GM12878 (cell line): ENCODE data around the gene TLR5. TPM values are rescaled to one million over a fixed set of nuclear protein-coding genes. Genes with fewer than 3 reads are reported as not detected.

Source experiments
- ATAC-seq: fragments of 200-7000 bp; cut with Tn5 transposase; 3 replicates; pipeline ENCODE4 v1.9.1; 2020; ENCODE audit warnings: mild to moderate bottlenecking, moderate library complexity
- BruUV-seq: library from RNA; stranded (reverse); fragments of 400-500 nt; replicated peaks from 2 replicates; lab custom pipeline; 2021; lab: Mats Ljungman, UMichigan
- CTCF ChIA-PET: fragments of 300-600 bp; sonication (Branson Sonifier 250); formaldehyde crosslinking; extraction: SDS; loops from one replicate; lab custom pipeline; 2021; ENCODE audit warnings: inconsistent platforms; lab: Yijun Ruan, JAX
- POLR2A ChIA-PET: fragments of 350-600 bp; formaldehyde crosslinking; extraction: SDS; loops from one replicate; lab custom pipeline; 2021; ENCODE audit warnings: inconsistent platforms; lab: Charles Lee
- RAD21 ChIA-PET: fragments of 300-600 bp; sonication (Branson Sonifier 250); formaldehyde crosslinking; loops from one replicate; lab custom pipeline; 2023; ENCODE audit warnings: antibody characterized with exemption; ENCODE audit not compliant: unreplicated experiment; lab: Charles Lee
- SMC1A ChIA-PET: fragments of 300-600 bp; sonication (Branson Sonifier 250); formaldehyde crosslinking; loops from one replicate; lab custom pipeline; 2023; ENCODE audit not compliant: unreplicated experiment, uncharacterized antibody; lab: Charles Lee
- DNase-seq: peaks from one replicate; pipeline ENCODE4 v3.0.0-alpha.2; 2011; ENCODE audit warnings: low read depth, low spot score
- FAIRE-seq: peaks from 3 replicates; lab custom pipeline; 2011; peaks lifted over from hg19 to GRCh38; lab: Jason Lieb, UNC
- H2AFZ ChIP-seq: 2 replicates; pipeline ENCODE4 v1.6.0; 2011; ENCODE audit warnings: low read depth, low read length, control low read depth; ENCODE audit not compliant: control insufficient read depth
- H3K27ac ChIP-seq: 2 replicates; pipeline ENCODE4 v1.5.1; 2011; ENCODE audit warnings: control low read depth; ENCODE audit not compliant: control insufficient read depth, insufficient read depth
- H3K27me3 ChIP-seq, 2 experiments: replicated peaks in 1 of 2; 2 replicates each; pipeline versions ENCODE4 v1.6.0 to v1.6.1; 2011; ENCODE audit warnings: low read length in 1 of 2; ENCODE audit not compliant: control insufficient read depth in 2 of 2, insufficient read depth in 2 of 2
- H3K36me3 ChIP-seq, 2 experiments: 2 replicates each; pipeline ENCODE4 v1.5.1; 2011; ENCODE audit warnings: low read length in 1 of 2; ENCODE audit not compliant: control insufficient read depth in 2 of 2, insufficient read depth in 2 of 2
- H3K4me1 ChIP-seq: 2 replicates; pipeline ENCODE4 v1.6.1; 2011; ENCODE audit warnings: mild to moderate bottlenecking, low read length, moderate library complexity, mixed read lengths; ENCODE audit not compliant: control insufficient read depth, insufficient read depth
- H3K4me2 ChIP-seq: 2 replicates; pipeline ENCODE4 v1.6.0; 2011; ENCODE audit warnings: control low read depth; ENCODE audit not compliant: control insufficient read depth, insufficient read depth
- H3K4me3 ChIP-seq: fragments of 200-600 bp; sonication (generic); 2 replicates; pipeline ENCODE4 v1.5.1; 2016
- H3K79me2 ChIP-seq: 2 replicates; pipeline ENCODE4 v1.6.0; 2011; ENCODE audit warnings: low read length; ENCODE audit not compliant: control insufficient read depth, insufficient read depth
- H3K9ac ChIP-seq: 2 replicates; pipeline ENCODE4 v1.8.0; 2011; ENCODE audit warnings: low read length, control low read depth, mixed read lengths; ENCODE audit not compliant: control insufficient read depth, insufficient read depth
- H3K9me3 ChIP-seq: replicated peaks from 3 replicates; pipeline ENCODE4 v1.5.1; 2011; ENCODE audit warnings: mild to moderate bottlenecking, low read length; ENCODE audit not compliant: control insufficient read depth, insufficient read depth
- H4K20me1 ChIP-seq: 2 replicates; pipeline ENCODE4 v1.6.0; 2011; ENCODE audit not compliant: control insufficient read depth, insufficient read depth
- EZH2 ChIP-seq: IDR thresholded peaks from 2 replicates; pipeline ENCODE4 v1.6.1; 2012; ENCODE audit warnings: low read depth, mild to moderate bottlenecking, control low read depth, inconsistent platforms, low read length, borderline replicate concordance; ENCODE audit not compliant: control insufficient read depth
- PAX5 ChIP-seq: IDR thresholded peaks from 2 replicates; pipeline ENCODE4 v1.6.1; 2011; ENCODE audit warnings: low read depth, low read length, borderline replicate concordance
- PML ChIP-seq: IDR thresholded peaks from 2 replicates; pipeline ENCODE4 v1.6.1; 2012; ENCODE audit warnings: low read length, inconsistent platforms
- POLR2AphosphoS5 ChIP-seq: IDR thresholded peaks from 2 replicates; pipeline ENCODE4 v1.6.1; 2011; ENCODE audit warnings: mild to moderate bottlenecking, low read length, inconsistent platforms
- RAD21 ChIP-seq: IDR thresholded peaks from 2 replicates; pipeline ENCODE4 v1.6.1; 2011; ENCODE audit warnings: mild to moderate bottlenecking, low read depth, low read length, moderate library complexity; ENCODE audit not compliant: insufficient read depth
- SP1 ChIP-seq: IDR thresholded peaks from one replicate; pipeline ENCODE4 v1.6.1; 2011; ENCODE audit warnings: low read depth, low read length
- YY1 ChIP-seq: IDR thresholded peaks from 2 replicates; pipeline ENCODE4 v1.6.1; 2011; ENCODE audit warnings: low read depth, mild to moderate bottlenecking, low read length
- WGBS: methylation state at CpG from one replicate; pipeline ENCODE4 v1.1.6; 2016; ENCODE audit warnings: low lambda C conversion rate; ENCODE audit not compliant: insufficient replicate concordance, insufficient coverage; ENCODE audit errors: missing lambda C conversion rate; 5-methylcytosine and 5-hydroxymethylcytosine counted together
- in situ Hi-C: fragments of 300-500 bp; cut with MboI; formaldehyde crosslinking; loops from 9 replicates; pipeline ENCODE4 v1.14.3; 2018; ENCODE audit warnings: mixed read lengths
- intact Hi-C: fragments of 100-400 bp; cut with micrococcal nuclease; formaldehyde crosslinking; loops from one replicate; pipeline ENCODE4 v1.14.2; 2022; ENCODE audit not compliant: unreplicated experiment
- polyA plus RNA-seq, 11 experiments: library from polyadenylated mRNA; depleted of rRNA in 4 of 11; unstranded in 6 of 11; stranded (reverse) in 5 of 11; fragments of >200 nt; fragmentation: Nextera tagmentation in 4 of 11; fragmentation: Illumina TruSeq in 1 of 11; extraction: Ambion mirVana in 4 of 11; extraction: Trizol in 1 of 11; gene quantifications; 1 replicate in 1 of 11; 2 replicates in 10 of 11; pipeline versions ENCODE4 v1.2.1 to v1.2.3, GENCODE V29; 2011 to 2016; ENCODE audit warnings: inconsistent platforms in 2 of 11, missing spikeins in 2 of 11, low read depth in 1 of 11
- total RNA-seq, 4 experiments: library from RNA; depleted of rRNA in 3 of 4; stranded (reverse); fragments of >200 nt in 3 of 4; fragmentation: Illumina TruSeq in 1 of 4; extraction: Trizol in 1 of 4; gene quantifications; 2 replicates each; pipeline versions ENCODE4 v1.2.1 to v1.2.3, GENCODE V29; 2013 to 2021
- TF ChIP-seq, protein P1 (sequence below): fragments of 450-650 bp; IDR thresholded peaks from 2 replicates; pipeline ENCODE4 v1.6.1; 2018; ENCODE audit warnings: borderline replicate concordance, mild to moderate bottlenecking; ENCODE audit not compliant: partially characterized antibody
- TF ChIP-seq, protein P2 (sequence below): fragments of 450-650 bp; IDR thresholded peaks from 2 replicates; pipeline ENCODE4 v1.6.1; 2017; ENCODE audit warnings: mild to moderate bottlenecking, moderate library complexity
- TF ChIP-seq, protein P3 (sequence below): fragments of 450-650 bp; IDR thresholded peaks from 2 replicates; pipeline ENCODE4 v1.6.1; 2017; ENCODE audit warnings: mild to moderate bottlenecking, low read depth, inconsistent platforms; ENCODE audit not compliant: poor library complexity, severe bottlenecking

The TLR5 gene
- total and polyA plus RNA-seq, 10 of the 15 experiments (the other 5 are each of a cell fraction or from before 2014, with no cell fraction given), result 0.34 to 5.3 (median 0.79) TPM

DNA sequence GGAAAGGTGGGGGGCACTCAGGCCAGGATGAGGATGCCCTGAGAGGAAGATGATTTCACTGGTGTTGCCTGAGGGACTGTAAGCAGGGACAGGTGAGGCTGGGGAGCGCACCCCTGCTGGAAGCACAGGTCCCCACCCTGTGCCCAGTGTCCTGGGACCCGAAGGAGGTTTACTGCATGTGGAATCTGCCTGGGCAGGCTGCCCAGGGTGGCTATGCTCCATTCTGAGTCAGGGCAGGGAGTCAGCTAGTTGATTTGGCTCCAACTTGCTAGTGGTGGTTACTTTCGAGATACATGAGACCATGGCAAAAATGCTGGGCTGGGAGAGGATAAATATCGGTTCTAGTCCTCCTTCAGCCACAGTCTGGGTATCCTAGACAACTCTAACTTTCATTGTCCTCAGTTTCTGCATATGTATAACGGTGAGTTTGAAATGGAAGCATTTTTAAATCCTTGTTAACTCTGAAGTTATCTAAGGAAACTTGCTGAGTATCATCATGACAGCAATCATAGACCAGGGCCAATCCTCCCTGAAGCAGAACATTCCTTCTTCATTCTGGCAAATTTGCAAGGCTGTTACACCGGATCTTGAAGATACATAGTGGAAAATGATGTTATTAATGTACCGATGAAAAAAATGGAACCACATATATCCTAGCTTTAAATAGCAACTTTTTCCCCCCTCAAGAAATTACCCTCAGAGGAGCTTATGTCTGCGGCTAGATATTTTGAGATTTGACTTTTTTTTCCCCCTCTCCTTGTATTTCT is 7.7 kb downstream of the TLR5 start:
- POLR2A ChIA-PET, result interaction anchor here (0.6 to 1.0 kb wide), 2 partner anchors 40 to 413 kb away, joined by 3 to 4 read pairs; no protein-coding TSS in a partner anchor
- Histone ChIP-seq H4K20me1 (no peaks in the 10 kb centered on the region), H3K79me2 (no peaks in the 10 kb centered on the region), H3K4me2 (no peak overlapping the region), H3K9me3 (no peaks in the 10 kb centered on the region), H3K4me3 (no peak overlapping the region), H2AFZ (no peak overlapping the region), H3K4me1 (no peaks in the 10 kb centered on the region), H3K36me3 (no peaks in the 10 kb centered on the region), H3K27ac (no peak overlapping the region), H3K9ac (no peak overlapping the region), H3K27me3 (peaks cover 0 to 12% of the 10 kb centered on the region in 2 experiments; a peak in 2 of 4 replicates)
- ATAC-seq, result no peak
- no peak for DNase-seq
- BruUV-seq, result no TSS peak
- RAD21 ChIA-PET, result interaction anchor here (1.3 to 4.3 kb wide), 5 partner anchors 11 to 111 kb away, joined by 3 to 37 read pairs (median 8); no protein-coding TSS in a partner anchor
- SMC1A ChIA-PET, result interaction anchor here (0.6 to 7.2 kb wide), 10 partner anchors 9 to 421 kb away, joined by 3 to 218 read pairs (median 6); no protein-coding TSS in a partner anchor
- WGBS, result 24% methylated on average over 8 of the region's 8 CpGs
- in situ Hi-C loops, result loop anchor here (25.0 kb wide), 1 partner anchor 1202 kb away; the partner anchor contains the start of gene NVL
- intact Hi-C loops, result loop anchor here (2.0 to 10.0 kb wide), 2 partner anchors 55 to 219 kb away; no protein-coding TSS in a partner anchor
- CTCF ChIA-PET, result interaction anchor here (0.6 to 17.0 kb wide), 16 partner anchors 12 to 550 kb away, joined by 3 to 406 read pairs (median 10); no protein-coding TSS in a partner anchor
- FAIRE-seq, result no peak
- TF ChIP-seq, protein P1, sequence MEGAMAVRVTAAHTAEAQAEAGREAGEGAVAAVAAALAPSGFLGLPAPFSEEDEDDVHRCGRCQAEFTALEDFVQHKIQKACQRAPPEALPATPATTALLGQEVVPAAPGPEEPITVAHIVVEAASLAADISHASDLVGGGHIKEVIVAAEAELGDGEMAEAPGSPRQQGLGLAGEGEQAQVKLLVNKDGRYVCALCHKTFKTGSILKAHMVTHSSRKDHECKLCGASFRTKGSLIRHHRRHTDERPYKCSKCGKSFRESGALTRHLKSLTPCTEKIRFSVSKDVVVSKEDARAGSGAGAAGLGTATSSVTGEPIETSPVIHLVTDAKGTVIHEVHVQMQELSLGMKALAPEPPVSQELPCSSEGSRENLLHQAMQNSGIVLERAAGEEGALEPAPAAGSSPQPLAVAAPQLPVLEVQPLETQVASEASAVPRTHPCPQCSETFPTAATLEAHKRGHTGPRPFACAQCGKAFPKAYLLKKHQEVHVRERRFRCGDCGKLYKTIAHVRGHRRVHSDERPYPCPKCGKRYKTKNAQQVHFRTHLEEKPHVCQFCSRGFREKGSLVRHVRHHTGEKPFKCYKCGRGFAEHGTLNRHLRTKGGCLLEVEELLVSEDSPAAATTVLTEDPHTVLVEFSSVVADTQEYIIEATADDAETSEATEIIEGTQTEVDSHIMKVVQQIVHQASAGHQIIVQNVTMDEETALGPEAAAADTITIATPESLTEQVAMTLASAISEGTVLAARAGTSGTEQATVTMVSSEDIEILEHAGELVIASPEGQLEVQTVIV, result no peak
- TF ChIP-seq PML, result no peak
- TF ChIP-seq, protein P2, sequence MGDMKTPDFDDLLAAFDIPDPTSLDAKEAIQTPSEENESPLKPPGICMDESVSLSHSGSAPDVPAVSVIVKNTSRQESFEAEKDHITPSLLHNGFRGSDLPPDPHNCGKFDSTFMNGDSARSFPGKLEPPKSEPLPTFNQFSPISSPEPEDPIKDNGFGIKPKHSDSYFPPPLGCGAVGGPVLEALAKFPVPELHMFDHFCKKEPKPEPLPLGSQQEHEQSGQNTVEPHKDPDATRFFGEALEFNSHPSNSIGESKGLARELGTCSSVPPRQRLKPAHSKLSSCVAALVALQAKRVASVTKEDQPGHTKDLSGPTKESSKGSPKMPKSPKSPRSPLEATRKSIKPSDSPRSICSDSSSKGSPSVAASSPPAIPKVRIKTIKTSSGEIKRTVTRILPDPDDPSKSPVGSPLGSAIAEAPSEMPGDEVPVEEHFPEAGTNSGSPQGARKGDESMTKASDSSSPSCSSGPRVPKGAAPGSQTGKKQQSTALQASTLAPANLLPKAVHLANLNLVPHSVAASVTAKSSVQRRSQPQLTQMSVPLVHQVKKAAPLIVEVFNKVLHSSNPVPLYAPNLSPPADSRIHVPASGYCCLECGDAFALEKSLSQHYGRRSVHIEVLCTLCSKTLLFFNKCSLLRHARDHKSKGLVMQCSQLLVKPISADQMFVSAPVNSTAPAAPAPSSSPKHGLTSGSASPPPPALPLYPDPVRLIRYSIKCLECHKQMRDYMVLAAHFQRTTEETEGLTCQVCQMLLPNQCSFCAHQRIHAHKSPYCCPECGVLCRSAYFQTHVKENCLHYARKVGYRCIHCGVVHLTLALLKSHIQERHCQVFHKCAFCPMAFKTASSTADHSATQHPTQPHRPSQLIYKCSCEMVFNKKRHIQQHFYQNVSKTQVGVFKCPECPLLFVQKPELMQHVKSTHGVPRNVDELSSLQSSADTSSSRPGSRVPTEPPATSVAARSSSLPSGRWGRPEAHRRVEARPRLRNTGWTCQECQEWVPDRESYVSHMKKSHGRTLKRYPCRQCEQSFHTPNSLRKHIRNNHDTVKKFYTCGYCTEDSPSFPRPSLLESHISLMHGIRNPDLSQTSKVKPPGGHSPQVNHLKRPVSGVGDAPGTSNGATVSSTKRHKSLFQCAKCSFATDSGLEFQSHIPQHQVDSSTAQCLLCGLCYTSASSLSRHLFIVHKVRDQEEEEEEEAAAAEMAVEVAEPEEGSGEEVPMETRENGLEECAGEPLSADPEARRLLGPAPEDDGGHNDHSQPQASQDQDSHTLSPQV, result no peak
- TF ChIP-seq SP1, result no peak
- TF ChIP-seq YY1, result no peak
- no peak for TF ChIP-seq RAD21
- TF ChIP-seq EZH2, result no peak
- no peak for TF ChIP-seq POLR2AphosphoS5
- no peak for TF ChIP-seq PAX5
- TF ChIP-seq, protein P3, sequence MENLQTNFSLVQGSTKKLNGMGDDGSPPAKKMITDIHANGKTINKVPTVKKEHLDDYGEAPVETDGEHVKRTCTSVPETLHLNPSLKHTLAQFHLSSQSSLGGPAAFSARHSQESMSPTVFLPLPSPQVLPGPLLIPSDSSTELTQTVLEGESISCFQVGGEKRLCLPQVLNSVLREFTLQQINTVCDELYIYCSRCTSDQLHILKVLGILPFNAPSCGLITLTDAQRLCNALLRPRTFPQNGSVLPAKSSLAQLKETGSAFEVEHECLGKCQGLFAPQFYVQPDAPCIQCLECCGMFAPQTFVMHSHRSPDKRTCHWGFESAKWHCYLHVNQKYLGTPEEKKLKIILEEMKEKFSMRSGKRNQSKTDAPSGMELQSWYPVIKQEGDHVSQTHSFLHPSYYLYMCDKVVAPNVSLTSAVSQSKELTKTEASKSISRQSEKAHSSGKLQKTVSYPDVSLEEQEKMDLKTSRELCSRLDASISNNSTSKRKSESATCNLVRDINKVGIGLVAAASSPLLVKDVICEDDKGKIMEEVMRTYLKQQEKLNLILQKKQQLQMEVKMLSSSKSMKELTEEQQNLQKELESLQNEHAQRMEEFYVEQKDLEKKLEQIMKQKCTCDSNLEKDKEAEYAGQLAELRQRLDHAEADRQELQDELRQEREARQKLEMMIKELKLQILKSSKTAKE, result no peak
